Measurements from ENCODE around the gene HBG2. TPM values are rescaled to one million over a fixed set of nuclear protein-coding genes. Genes with fewer than 3 reads are reported as not detected.
A peak's percentile ranks its signal among the peaks of the same experiment; 100 is the strongest.

Gene HBG2
- total and polyA plus RNA-seq, 2 donors (not counting 1 experiment from before 2014, with no cell fraction given) = 2.6 TPM; not detected in 1

- H3K4me3 ChIP-seq (replicated peaks in 1 of 4; ENCODE audit: control extremely low read depth in 1 of 4, insufficient read depth in 1 of 4, low read depth in 3 of 4, low read length in 4 of 4) = no peak within 1 kb of the TSS
- H3K36me3 ChIP-seq (ENCODE audit: control insufficient read depth, insufficient read depth, low read length) = no peaks in the 10 kb centered on the region
- H3K27ac ChIP-seq (ENCODE audit: insufficient read depth, low read length) = no peak within 1 kb of the TSS
- no peak within 1 kb of the TSS for H2AFZ ChIP-seq (ENCODE audit: low read length)
- no peak within 1 kb of the TSS for H3K4me2 ChIP-seq (ENCODE audit: extremely low read depth, insufficient read depth, low read length)
- TF ChIP-seq EZH2 (IDR thresholded peaks at IDR 0.05; ENCODE audit: low read length, missing control alignments) = no peak
- DNase-seq (ENCODE audit: low read depth in 2 of 2) = no peak
- no peaks in the 10 kb centered on the region for H4K20me1 ChIP-seq (ENCODE audit: control insufficient read depth, extremely low read depth, insufficient read depth, low read length)
- H3K9ac ChIP-seq (ENCODE audit: insufficient read depth, low read length) = no peak within 1 kb of the TSS
- H3K4me1 ChIP-seq (ENCODE audit: control insufficient read depth, extremely low read depth, insufficient read depth, low read length) = peaks cover 2% of the 10 kb centered on the region
- no peaks in the 10 kb centered on the region for H3K27me3 ChIP-seq (ENCODE audit: control insufficient read depth, insufficient read depth, low read length)
- no peaks in the 10 kb centered on the region for H3K79me2 ChIP-seq (ENCODE audit: control insufficient read depth, insufficient read depth, low read length)
- no peaks in the 10 kb centered on the region for H3K9me3 ChIP-seq (ENCODE audit: control insufficient read depth, insufficient read depth, low read depth, low read length)
Measured at GRCh38 chr11:5301846-5302245, 47.3 kb upstream of the HBG2 start, which contains the start of gene OR51B4. Gene OR51B4 (minus strand): TSS chr11:5301946. CDS start chr11:5301946, 0 bp downstream.

GRCh38 chr11:5300251-5300650 is 45.7 kb upstream of the HBG2 start:
- peak overlapping the region; percentile 1 for H2AFZ ChIP-seq (ENCODE audit: low read length)
- H3K36me3 ChIP-seq (ENCODE audit: control insufficient read depth, insufficient read depth, low read length) = no peaks in the 10 kb centered on the region
- H3K4me1 ChIP-seq (ENCODE audit: control insufficient read depth, extremely low read depth, insufficient read depth, low read length) = peaks cover 2% of the 10 kb centered on the region
- no peaks in the 10 kb centered on the region for H4K20me1 ChIP-seq (ENCODE audit: control insufficient read depth, extremely low read depth, insufficient read depth, low read length)
- no peak for TF ChIP-seq EZH2 (IDR thresholded peaks at IDR 0.05; ENCODE audit: low read length, missing control alignments)
- TF ChIP-seq CTCF (conservative IDR thresholded peaks at IDR 0.05 in 1 of 2, IDR thresholded peaks at IDR 0.05 in 1 of 2; ENCODE audit: low read depth in 1 of 2, low read length in 2 of 2) = no peak
- no peak overlapping the region for H3K9ac ChIP-seq (ENCODE audit: insufficient read depth, low read length)
- no peak overlapping the region for H3K27ac ChIP-seq (ENCODE audit: insufficient read depth, low read length)
- H3K9me3 ChIP-seq (ENCODE audit: control insufficient read depth, insufficient read depth, low read depth, low read length) = no peaks in the 10 kb centered on the region
- H3K4me3 ChIP-seq (replicated peaks in 1 of 4; ENCODE audit: control extremely low read depth in 1 of 4, insufficient read depth in 1 of 4, low read depth in 3 of 4, low read length in 4 of 4) = no peak overlapping the region
- no peak for DNase-seq (ENCODE audit: low read depth in 2 of 2)
- H3K79me2 ChIP-seq (ENCODE audit: control insufficient read depth, insufficient read depth, low read length) = no peaks in the 10 kb centered on the region
- no peaks in the 10 kb centered on the region for H3K27me3 ChIP-seq (ENCODE audit: control insufficient read depth, insufficient read depth, low read length)
- no peak overlapping the region for H3K4me2 ChIP-seq (ENCODE audit: extremely low read depth, insufficient read depth, low read length)

GRCh38 chr11:5298451-5298850 is 43.9 kb upstream of the HBG2 start:
- Histone ChIP-seq H3K36me3 (ENCODE audit: control insufficient read depth, insufficient read depth, low read length) (no peaks in the 10 kb centered on the region), H4K20me1 (ENCODE audit: control insufficient read depth, extremely low read depth, insufficient read depth, low read length) (no peaks in the 10 kb centered on the region), H2AFZ (ENCODE audit: low read length) (no peak overlapping the region), H3K27ac (ENCODE audit: insufficient read depth, low read length) (no peak overlapping the region), H3K4me1 (ENCODE audit: control insufficient read depth, extremely low read depth, insufficient read depth, low read length) (peaks cover 2% of the 10 kb centered on the region), H3K4me2 (ENCODE audit: extremely low read depth, insufficient read depth, low read length) (no peak overlapping the region), H3K79me2 (ENCODE audit: control insufficient read depth, insufficient read depth, low read length) (no peaks in the 10 kb centered on the region), H3K4me3 (replicated peaks in 1 of 4; ENCODE audit: control extremely low read depth in 1 of 4, insufficient read depth in 1 of 4, low read depth in 3 of 4, low read length in 4 of 4) (no peak overlapping the region), H3K9me3 (ENCODE audit: control insufficient read depth, insufficient read depth, low read depth, low read length) (no peaks in the 10 kb centered on the region), H3K27me3 (ENCODE audit: control insufficient read depth, insufficient read depth, low read length) (no peaks in the 10 kb centered on the region), H3K9ac (ENCODE audit: insufficient read depth, low read length) (no peak overlapping the region)
- TF ChIP-seq EZH2 (IDR thresholded peaks at IDR 0.05; ENCODE audit: low read length, missing control alignments) (no peak), CTCF (conservative IDR thresholded peaks at IDR 0.05 in 1 of 2, IDR thresholded peaks at IDR 0.05 in 1 of 2; ENCODE audit: low read depth in 1 of 2, low read length in 2 of 2) (no peak)
- DNase-seq (ENCODE audit: low read depth in 2 of 2) = no peak
